ENCODE data around the gene AGAP1. TPM values are rescaled to one million over a fixed set of nuclear protein-coding genes. Genes with fewer than 3 reads are reported as not detected.

The AGAP1 gene
- total RNA-seq, 1 donor from 2014 or later: 47.2 TPM

GRCh38 chr2:235723371-235723770, 229.5 kb downstream of the AGAP1 start:
- Mint-ChIP-seq H3K27me3 (no peaks in the 10 kb centered on the region), H3K27ac (no peak overlapping the region), H3K36me3 (ENCODE audit: insufficient read depth) (peaks cover 5% of the 10 kb centered on the region), H3K9me3 (ENCODE audit: low read depth) (no peaks in the 10 kb centered on the region), H3K4me1 (ENCODE audit: low read depth) (peaks cover 17% of the 10 kb centered on the region), H3K4me3 (ENCODE audit: low read depth) (no peak overlapping the region)
- DNase-seq (ENCODE audit: low spot score, unreplicated experiment): no peak
- no peak for TF ChIP-seq CTCF (IDR thresholded peaks at IDR 0.05; ENCODE audit: unreplicated experiment)

GRCh38 chr2:235723811-235724465, 230.1 kb downstream of the AGAP1 start:
- Mint-ChIP-seq H3K27ac (peak overlapping the region; percentile 42), H3K4me3 (ENCODE audit: low read depth) (no peak overlapping the region), H3K4me1 (ENCODE audit: low read depth) (peaks cover 17% of the 10 kb centered on the region), H3K9me3 (ENCODE audit: low read depth) (no peaks in the 10 kb centered on the region), H3K27me3 (no peaks in the 10 kb centered on the region), H3K36me3 (ENCODE audit: insufficient read depth) (peaks cover 5% of the 10 kb centered on the region)
- no peak for TF ChIP-seq CTCF (IDR thresholded peaks at IDR 0.05; ENCODE audit: unreplicated experiment)
- DNase-seq (ENCODE audit: low spot score, unreplicated experiment): no peak

DNA sequence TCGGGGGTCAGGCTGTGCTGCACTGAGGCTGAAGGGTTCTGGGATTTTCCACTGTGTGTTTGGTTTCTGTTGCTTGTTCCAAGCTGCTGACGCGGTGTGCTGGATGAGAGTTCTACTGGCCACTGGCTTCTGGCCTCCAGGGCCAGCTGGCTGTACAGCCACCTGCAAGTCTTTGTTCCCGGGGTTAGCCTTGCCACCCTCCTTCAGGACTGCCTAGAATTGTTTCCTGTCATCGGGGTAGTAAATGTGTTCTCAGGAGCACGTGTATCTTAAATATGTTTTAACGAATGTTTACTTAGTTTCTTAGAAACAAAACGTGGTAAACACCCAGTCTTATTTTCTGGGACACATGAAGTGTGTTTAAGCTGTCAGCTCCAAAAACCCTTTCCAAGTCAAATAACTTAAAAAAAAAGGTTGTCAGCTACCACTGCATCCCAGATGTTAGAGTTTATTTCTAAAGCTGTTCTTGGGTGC, 231.2 kb downstream of the AGAP1 start:
- H3K4me1 Mint-ChIP-seq (ENCODE audit: low read depth): peaks cover 17% of the 10 kb centered on the region
- no peaks in the 10 kb centered on the region for H3K27me3 Mint-ChIP-seq
- no peak for DNase-seq (ENCODE audit: low spot score, unreplicated experiment)
- H3K9me3 Mint-ChIP-seq (ENCODE audit: low read depth): no peaks in the 10 kb centered on the region
- peaks cover 5% of the 10 kb centered on the region for H3K36me3 Mint-ChIP-seq (ENCODE audit: insufficient read depth)
- no peak overlapping the region for H3K4me3 Mint-ChIP-seq (ENCODE audit: low read depth)
- H3K27ac Mint-ChIP-seq: peak overlapping the region; percentile 15
- no peak for TF ChIP-seq CTCF (IDR thresholded peaks at IDR 0.05; ENCODE audit: unreplicated experiment)

- no peaks in the 10 kb centered on the region for H3K27me3 Mint-ChIP-seq
- no peak for TF ChIP-seq CTCF (IDR thresholded peaks at IDR 0.05; ENCODE audit: unreplicated experiment)
- peaks cover 1% of the 10 kb centered on the region for H3K36me3 Mint-ChIP-seq (ENCODE audit: insufficient read depth)
- H3K4me1 Mint-ChIP-seq (ENCODE audit: low read depth): peaks cover 17% of the 10 kb centered on the region
- no peaks in the 10 kb centered on the region for H3K9me3 Mint-ChIP-seq (ENCODE audit: low read depth)
- no peak overlapping the region for H3K27ac Mint-ChIP-seq
- no peak overlapping the region for H3K4me3 Mint-ChIP-seq (ENCODE audit: low read depth)
- DNase-seq (ENCODE audit: low spot score, unreplicated experiment): no peak
Measured at GRCh38 chr2:235725841-235726240, 232.0 kb downstream of the AGAP1 start.

DNA sequence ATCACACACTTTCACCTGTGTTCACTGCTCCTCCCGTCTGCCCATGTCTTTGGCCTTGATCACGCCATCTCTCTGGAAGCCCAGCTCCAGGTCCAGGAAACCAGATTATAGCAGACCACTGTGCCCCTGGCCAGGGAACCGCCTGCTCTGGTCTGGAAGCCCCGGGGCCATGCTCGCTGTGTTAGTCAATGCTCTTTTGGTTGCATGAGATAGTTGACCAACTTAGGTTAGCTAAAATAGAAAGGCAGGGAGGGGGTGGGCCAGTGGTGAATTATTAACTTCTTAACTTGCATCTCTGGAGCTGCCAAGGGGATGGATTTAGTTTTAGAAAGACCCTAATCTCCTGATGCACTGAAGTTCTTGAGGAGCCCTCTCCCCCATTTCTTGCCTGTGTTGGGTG, 232.7 kb downstream of the AGAP1 start:
- TF ChIP-seq CTCF (IDR thresholded peaks at IDR 0.05; ENCODE audit: unreplicated experiment): no peak
- no peak overlapping the region for H3K4me3 Mint-ChIP-seq (ENCODE audit: low read depth)
- H3K4me1 Mint-ChIP-seq (ENCODE audit: low read depth): peaks cover 17% of the 10 kb centered on the region
- H3K9me3 Mint-ChIP-seq (ENCODE audit: low read depth): no peaks in the 10 kb centered on the region
- H3K27me3 Mint-ChIP-seq: no peaks in the 10 kb centered on the region
- DNase-seq (ENCODE audit: low spot score, unreplicated experiment): no peak
- peaks cover 2% of the 10 kb centered on the region for H3K36me3 Mint-ChIP-seq (ENCODE audit: insufficient read depth)
- H3K27ac Mint-ChIP-seq: no peak overlapping the region

Data from progenitor cell of endocrine pancreas (in vitro differentiated cells).